Left cardiac atrium (tissue), 4 donors: ENCODE results near the gene APOD. TPM values are rescaled to one million over a fixed set of nuclear protein-coding genes. Genes with fewer than 3 reads are reported as not detected.
"Not testable (repeated sequence)": the region's sequence is repeated elsewhere in the genome, so short reads cannot be mapped to it uniquely, and the experiment has no call there.

Experiments used
- ATAC-seq, 2 donors: fragments of 200-7000 bp; cut with Tn5 transposase; one replicate each; pipeline ENCODE4 v1.9.1; 2020; ENCODE audit warnings: mild to moderate bottlenecking in 2 of 2, moderate library complexity in 2 of 2
- DNase-seq: peaks from one replicate; pipeline ENCODE4 v3.0.0-alpha.2; 2020
- intact Hi-C, 2 donors: fragments of 100-400 bp; cut with DNase I; formaldehyde crosslinking; loops; one replicate each; pipeline versions ENCODE4 v1.14.1 to v1.15.1; 2022 to 2023
- total RNA-seq, 2 donors: library from RNA; stranded (reverse); fragmentation: NEBNext Ultra II Directional; extraction: Animal tissue kit (Norgen Biotek cat#: 25700); gene quantifications; one replicate each; pipeline ENCODE4 v1.2.1, GENCODE V29; 2021
- donor health status: DM: no; HTN: yes; CAD: no.
- donor health status: DM: no; HTN: yes; CAD: no; lungs with severe emphysema.
- donor health status: DM: yes; HTN: yes; CAD: no.
- donor health status: Dilated cardiomyopathy.

Gene APOD
- total RNA-seq, 2 donors from 2014 or later = 85.0 to 256 TPM

GRCh38 chr3:195595785-195596531 is 12.2 kb upstream of the APOD start:
- DNase-seq = no peak
- intact Hi-C loops = no loop called here
- peak in 1 of 2 donors; percentile 21 for ATAC-seq

- no peak for ATAC-seq
- no peak for DNase-seq
Measured at GRCh38 chr3:195591852-195592251, 8.1 kb upstream of the APOD start.

GRCh38 chr3:195591220-195591619 is 7.5 kb upstream of the APOD start:
- intact Hi-C loops = no loop called here
- no peak for ATAC-seq

More at GRCh38 chr3:195591852-195592251, 8.1 kb upstream of the APOD start:
- intact Hi-C loops = no loop called here

GRCh38 chr3:195590381-195590780 is 6.6 kb upstream of the APOD start:
- DNase-seq, ATAC-seq, intact Hi-C loops: not testable (repeated sequence)

More at GRCh38 chr3:195591220-195591619, 7.5 kb upstream of the APOD start:
- no peak for DNase-seq

- ATAC-seq, DNase-seq, intact Hi-C loops: not testable (repeated sequence)
Measured at GRCh38 chr3:195589796-195590195, 6.1 kb upstream of the APOD start.

GRCh38 chr3:195587824-195588223 is 4.1 kb upstream of the APOD start:
- intact Hi-C loops = no loop called here
- DNase-seq (no peak), ATAC-seq (no peak)

- intact Hi-C loops = no loop called here
- ATAC-seq = no peak
Measured at GRCh38 chr3:195587406-195587805, 3.7 kb upstream of the APOD start.

GRCh38 chr3:195584543-195584870 is 767 bp upstream of the APOD start:
- intact Hi-C loops = no loop called here
- ATAC-seq = no peak
- no peak for DNase-seq

More at GRCh38 chr3:195587406-195587805, 3.7 kb upstream of the APOD start:
- DNase-seq = no peak

- intact Hi-C loops = no loop called here
- ATAC-seq = peak in 1 of 2 donors; percentile 20
Measured at GRCh38 chr3:195582947-195583346, 793 bp downstream of the APOD start.

GRCh38 chr3:195580744-195581443 is 2.8 kb downstream of the APOD start:
- ATAC-seq = no peak
- intact Hi-C loops = no loop called here
- no peak for DNase-seq

More at GRCh38 chr3:195582947-195583346, 793 bp downstream of the APOD start:
- no peak for DNase-seq

- ATAC-seq = no peak
- no peak for DNase-seq
- intact Hi-C loops = no loop called here
Measured at GRCh38 chr3:195579281-195579680, 4.5 kb downstream of the APOD start.

GRCh38 chr3:195578565-195578964 is 5.2 kb downstream of the APOD start:
- no peak for ATAC-seq
- DNase-seq = no peak
- intact Hi-C loops = no loop called here

- ATAC-seq (no peak), DNase-seq (no peak)
- intact Hi-C loops = no loop called here
Measured at GRCh38 chr3:195577645-195578177, 6.0 kb downstream of the APOD start.

GRCh38 chr3:195574497-195575304 is 9.0 kb downstream of the APOD start:
- intact Hi-C loops = no loop called here
- DNase-seq = no peak
- ATAC-seq = no peak

GRCh38 chr3:195573611-195574496 is 9.9 kb downstream of the APOD start:
- DNase-seq (no peak), ATAC-seq (no peak)
- intact Hi-C loops = no loop called here

GRCh38 chr3:195571361-195571760 is 12.4 kb downstream of the APOD start:
- intact Hi-C loops = no loop called here
- ATAC-seq (peak; percentile 66 to 70), DNase-seq (no peak)

- no peak for DNase-seq
- intact Hi-C loops = no loop called here
- peak; percentile 65 to 69 for ATAC-seq
Measured at GRCh38 chr3:195570912-195571311, 12.8 kb downstream of the APOD start.

- intact Hi-C loops = no loop called here
- peak; percentile 44 to 74 for ATAC-seq
- DNase-seq = no peak
Measured at GRCh38 chr3:195570344-195570743, 13.4 kb downstream of the APOD start.

GRCh38 chr3:195568630-195569029 is 15.1 kb downstream of the APOD start:
- DNase-seq (no peak), ATAC-seq (no peak)
- intact Hi-C loops = no loop called here
